CD4-positive, alpha-beta T cell treated with Interleukin-1 beta for 1 hour (primary cell): ENCODE measurements around the gene TEX48.

Experiments
- DNase-seq, 2 donors: peaks; one replicate each; pipeline ENCODE4 v3.0.0-alpha.2; 2020 to 2022

TEX48 gene, protein sequence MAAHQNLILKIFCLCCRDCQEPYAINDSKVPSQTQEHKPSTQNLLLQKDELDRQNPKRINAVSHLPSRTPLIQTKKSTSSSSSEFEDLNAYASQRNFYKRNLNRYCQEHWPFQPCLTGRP

DNA sequence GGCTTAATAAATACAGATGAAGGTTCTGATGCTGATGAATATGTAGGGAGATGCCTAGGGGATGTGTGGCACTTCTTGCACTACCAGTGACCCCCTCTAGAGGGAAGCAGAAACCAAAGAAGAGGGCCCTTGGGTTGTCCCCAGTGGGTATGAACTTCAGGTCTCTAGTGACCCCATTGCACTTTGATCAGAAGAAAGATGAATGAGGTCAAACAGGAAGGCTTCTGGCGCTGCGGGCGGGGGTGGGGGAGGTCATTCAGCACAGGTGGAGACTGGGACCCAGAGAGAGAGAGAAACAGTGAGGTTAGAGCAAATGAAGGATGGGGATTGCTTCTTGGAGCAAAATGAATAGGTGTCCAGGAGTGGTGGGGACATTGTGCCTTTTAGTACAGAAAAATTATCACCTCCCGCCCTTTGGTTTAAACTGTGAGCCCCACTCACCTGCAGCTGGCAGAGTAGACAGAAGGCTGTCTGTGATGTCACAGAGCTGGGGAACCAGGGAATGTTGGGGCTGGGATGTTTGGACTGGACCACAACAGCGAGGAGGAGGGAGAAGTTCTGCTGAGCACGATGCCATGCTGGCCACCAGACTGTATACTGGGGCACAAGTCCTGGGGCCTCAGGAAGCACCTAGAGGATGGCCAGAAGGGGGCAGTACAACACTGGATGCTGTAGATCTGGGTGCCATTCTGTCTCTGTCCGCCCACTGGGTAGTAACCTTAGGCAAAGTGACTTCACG is at the start of gene TEX48:
TSS of gene TEX48 (minus strand) at position 599 of the 739 bp plus-strand sequence. CDS start 10,469 bp downstream, outside the sequence.
- peak; percentile 74 to 83 for DNase-seq

DNA sequence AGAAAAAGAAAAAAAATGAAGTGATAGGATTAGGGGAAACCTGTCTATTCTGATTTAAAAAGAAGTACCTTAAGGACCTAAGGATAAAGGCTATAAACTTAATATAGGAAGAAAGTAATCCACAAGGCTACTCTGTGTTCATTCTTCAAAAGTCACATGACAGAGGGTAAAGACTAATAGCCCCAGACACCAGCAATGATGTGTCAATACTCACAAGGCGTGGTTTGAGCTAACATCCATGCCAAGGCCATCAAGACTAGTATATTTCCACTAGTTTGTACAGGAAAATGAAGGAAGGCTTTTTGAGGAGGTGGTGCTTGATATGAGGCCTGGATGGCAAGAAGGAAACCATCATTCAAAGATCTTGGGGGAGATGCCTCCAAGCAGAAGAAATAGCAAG is 49.7 kb upstream of the TEX48 start:
- DNase-seq, result no peak

DNA sequence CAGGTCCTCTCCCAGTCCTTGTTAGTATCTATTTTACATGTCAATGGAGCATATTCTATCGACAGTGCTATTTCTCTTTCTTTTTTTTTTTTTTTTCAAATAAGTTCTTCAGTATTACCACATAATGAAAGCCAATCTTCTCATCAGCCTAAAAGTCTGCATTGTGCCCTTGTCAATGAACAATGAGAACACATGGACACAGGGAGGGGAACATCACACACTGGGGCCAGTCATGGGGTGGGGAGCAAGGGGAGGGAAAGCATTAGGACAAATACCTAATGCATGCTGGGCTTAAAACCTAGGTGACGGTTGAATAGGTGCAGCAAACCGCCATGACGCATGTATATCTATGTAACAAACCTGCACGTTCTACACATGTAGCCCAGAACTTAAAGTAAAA is 47.7 kb upstream of the TEX48 start:
- no peak for DNase-seq

DNA sequence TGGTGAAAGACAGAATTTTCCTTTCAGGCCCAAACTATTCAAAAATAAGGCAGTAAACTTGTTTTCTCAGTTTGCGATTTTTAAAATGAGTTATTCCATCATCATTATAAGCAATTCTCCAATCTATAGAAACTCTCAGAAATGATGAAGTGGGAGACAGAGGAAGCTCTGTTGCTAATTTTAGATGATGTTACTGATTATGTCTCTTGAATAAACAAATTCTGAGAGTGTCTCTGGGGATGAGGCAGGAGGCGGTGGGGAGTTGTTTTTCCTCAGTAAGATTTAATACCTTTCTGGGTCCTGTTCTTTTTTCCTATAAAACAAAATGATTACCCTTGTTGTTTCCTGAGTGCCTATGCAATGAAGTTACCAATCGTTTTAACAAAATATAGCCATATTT is 43.9 kb upstream of the TEX48 start:
- no peak for DNase-seq

DNA sequence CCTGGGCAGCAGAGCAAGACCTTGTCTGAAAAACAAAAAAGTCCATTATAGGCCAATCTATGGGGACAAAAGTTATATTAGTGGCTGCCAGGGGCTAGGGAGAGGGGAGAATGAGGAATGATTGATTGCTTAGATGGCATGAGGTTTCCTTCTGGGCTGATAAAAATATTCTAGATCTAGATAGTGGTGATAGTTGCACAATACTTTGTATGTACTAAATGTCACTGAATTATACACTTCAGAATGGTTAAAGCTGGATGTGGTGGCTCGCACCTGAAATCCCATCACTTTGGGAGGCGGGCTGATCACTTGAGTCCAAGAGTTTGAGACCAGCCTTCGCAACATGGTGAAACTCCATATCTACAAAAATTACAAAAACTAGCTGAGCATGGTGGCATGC is 42.8 kb upstream of the TEX48 start:
- DNase-seq, result no peak

DNA sequence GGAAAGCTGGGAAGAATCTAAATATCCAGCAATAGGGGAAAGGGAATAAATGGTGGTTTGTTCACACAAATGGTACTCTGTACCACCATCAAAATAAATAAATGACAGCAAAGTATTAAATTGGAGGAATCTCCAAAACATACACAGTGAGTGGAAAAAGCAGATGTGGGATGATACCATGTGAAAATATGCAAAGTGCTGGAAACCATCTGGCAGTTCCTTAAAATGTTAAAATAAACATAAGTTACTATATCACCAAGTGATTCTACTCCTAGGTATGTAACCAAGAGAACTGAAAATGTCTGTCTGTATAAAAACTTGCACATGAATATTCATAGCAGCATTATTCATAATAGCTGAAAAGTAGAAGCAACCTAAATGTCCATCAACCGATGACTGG is 41.9 kb upstream of the TEX48 start:
- no peak for DNase-seq

DNA sequence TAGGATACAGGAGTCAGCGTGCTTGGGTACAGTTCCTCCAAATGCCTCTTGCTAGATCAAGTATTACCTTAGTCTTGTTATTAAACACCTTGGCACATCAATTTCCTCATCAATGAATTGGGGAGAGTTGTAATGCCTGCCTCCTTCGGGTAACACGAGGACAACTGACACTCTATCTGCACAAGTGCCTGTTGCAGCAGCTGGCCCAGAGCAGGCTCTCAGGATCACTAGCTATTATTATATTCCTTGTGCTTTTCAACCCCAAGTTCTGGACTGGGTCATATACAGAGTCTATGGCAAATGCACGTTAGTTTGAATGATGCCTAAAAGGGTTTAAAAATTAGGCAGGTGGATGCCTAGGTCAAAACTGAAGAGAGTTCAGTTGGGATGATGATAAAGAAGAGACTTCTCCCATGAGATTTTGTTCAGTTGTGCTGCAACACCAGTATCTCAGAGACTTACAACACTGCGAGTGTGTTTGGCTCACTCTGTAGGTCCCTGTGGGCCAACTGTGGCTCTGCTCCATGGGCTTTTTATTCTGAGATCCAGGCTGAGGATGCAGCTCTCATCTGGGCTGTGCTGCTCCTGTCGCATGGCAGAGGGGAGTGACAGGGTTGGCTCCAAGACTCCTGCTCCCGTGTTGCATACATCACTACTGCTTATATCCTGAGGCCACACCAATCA is 41.1 kb upstream of the TEX48 start:
- DNase-seq, result no peak

DNA sequence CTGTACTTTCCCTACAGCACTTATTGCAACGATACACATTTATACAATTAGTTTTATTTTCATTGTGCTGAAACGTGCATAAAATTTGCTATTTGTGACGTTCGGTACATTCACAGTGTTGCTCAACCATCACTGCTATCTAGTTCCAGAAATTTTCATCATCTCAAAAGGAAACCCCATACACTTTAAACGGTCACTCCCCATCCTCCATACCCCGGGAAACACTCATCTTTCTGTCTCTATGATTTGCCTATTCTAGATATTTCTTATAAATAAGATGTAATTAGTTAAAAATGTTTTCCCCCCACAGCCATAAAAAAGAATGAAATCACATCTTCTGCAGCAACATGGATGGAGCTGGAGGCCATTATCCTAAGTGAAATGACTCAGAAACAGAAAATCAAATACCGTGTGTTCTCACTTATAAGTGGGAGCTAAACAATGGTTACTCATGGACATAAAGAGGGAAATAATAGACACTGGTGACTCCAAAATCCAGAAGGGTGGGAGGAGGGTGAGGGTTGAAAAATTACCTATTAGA is 40.2 kb upstream of the TEX48 start:
- no peak for DNase-seq

DNA sequence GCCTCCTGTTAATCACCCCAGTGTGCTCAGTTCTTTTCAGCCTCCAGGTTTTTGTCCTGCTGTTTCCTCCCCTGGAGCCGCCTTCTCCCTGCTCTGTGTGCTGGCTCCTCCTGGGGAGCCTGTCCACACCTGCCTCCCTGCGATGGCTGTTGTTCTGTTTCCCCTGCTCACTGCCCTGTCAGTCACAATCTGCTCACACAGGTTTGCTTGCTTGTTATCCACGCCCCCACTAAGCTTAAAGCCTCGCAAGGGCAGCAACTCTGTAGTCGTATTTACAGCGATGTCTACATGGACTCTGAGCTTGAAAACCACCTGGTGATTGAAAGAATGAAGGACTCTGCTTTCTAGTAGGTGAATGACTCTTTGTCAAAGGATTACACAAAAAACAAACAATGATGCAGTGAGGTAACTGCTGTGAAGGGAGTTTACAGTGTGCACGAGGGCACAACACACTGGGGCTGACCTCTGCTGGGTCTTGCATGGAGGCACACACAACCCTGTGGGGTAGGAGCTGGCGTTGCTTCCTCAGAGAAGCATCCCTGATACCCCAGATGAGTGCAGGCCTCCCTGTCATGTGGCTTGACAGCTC is 39.6 kb upstream of the TEX48 start:
- DNase-seq, result no peak

DNA sequence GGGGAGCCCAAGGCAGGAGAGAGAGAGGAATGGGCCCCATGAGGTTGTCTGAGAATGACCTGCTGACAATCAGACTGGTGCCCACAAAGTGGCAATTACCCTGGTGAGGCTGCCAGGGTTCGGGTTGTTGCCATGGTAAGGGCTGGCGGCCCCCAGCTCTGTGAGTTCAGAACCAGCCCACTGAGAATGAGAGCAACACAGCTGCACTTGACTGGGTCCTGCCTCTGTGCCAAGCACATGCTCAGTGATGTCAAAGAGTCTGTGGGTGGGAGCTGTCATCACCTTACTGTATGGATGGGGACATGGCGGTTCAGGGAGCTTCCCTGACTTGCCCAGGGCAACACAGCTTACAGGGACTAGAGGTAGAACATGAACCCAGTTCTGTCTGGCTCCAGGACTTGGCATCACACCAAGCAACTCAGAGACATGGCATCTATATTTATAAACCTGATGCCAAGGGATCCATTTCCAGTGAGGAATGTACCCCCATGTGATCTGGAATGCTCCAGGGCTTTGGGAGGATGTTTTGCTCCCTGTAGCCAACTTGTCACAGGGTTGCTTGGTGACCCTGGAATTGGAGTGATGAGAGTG is 38.2 kb upstream of the TEX48 start:
- DNase-seq, result no peak

DNA sequence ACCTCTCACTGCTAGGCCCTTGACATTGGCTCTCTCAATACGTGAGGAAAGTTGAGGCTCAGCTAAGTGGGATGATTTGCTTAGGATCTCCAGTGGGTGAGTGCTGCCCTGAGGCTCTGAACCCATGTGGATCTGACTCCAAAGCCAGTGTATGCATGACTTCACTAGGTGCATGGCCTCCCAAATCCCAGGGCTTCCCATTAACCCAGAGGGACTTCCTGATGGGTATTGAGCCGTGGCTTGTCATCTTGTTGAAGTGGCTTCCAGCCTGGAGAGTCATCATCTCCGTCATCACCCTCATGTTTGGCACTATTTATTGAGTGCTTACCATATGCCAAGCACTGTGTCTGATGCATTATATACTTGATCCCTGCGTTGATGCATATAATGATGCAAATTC is 37.3 kb upstream of the TEX48 start:
- DNase-seq, result no peak

DNA sequence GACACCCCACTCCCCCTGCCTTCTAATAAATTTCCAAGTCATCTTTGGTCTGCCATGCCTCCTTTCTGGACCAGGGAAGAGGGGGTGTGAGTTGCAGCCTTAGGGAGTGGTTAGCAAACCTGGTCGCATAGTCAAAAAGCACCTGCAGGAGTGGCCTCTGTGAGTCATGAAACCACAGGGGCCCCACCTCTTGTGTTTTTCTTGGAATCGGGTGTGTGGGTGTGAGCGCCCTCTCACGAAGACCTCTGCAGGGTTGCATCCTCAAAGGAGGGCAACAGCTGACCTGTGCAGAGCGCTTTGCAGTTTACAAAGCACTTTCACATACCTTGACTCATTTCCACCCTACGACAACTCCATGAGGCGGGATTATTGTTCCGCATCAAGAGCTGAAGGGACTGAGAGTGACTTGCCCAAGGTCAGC is 36.8 kb upstream of the TEX48 start:
- DNase-seq, result peak; percentile 69 to 79

DNA sequence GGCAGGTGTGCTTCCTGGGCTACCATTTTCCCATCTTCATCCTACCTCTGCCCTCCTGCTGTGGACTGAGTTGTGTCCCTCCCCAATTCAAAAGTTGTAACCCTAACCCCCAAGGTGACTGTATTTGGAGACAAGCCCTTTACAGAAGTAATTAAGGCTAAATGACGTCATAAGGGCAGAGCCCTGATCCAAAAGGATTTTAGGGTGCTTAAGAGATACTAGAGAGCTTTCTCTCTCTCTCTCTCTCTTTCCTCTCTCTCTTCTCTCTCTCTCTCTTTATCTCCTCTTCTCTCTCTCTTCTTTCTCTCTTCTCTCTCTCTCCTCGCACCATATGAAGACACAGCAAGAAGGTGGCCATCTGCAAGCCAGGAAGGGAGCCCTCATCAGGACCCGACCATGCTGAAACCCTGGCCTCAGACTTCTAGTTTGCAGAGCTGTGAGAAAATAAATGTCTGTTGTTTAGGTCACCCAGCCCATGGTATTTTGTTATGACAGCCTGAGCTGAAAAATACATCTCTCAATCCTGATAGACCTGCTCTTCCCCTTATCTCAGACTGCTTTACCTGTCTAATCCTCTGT is 36.0 kb upstream of the TEX48 start:
- no peak for DNase-seq

DNA sequence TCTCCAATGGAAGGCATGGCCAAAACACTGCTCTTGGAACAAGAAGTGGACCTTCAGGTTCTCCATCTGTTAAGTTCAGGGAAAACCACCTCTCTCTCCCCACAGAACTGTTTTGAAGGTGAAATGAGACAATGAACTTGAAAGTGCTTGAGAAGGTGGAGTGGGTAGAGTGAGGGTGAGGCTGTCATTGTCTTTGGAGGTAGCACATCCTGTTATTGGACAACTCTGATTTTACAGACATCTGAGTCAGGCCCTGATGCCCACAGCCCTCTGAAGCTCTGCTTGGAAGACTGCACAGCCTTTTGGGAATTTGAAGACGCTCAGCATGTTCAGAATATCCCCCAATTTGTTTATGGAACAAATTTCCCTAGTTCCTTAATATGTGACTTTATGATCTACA is 27.6 kb upstream of the TEX48 start:
- no peak for DNase-seq

DNA sequence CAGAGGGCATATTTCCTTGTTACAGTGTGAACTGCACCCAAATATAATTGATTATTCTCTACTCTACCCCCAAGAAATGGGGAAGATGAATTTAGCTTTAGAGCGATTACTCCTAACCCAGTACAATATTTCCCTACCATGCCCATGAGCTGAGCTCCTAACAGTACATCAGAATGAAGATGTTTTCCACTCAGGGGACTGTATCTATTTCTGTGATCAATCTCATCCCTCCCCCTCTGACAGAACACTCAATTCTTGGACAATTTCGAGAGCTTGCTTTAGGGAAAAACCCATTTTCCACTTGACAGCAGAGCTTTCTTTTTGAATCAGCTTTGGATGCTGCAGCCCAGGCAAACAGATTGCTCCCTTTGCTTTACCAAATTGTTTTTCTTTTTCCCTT is 24.7 kb upstream of the TEX48 start:
- no peak for DNase-seq

DNA sequence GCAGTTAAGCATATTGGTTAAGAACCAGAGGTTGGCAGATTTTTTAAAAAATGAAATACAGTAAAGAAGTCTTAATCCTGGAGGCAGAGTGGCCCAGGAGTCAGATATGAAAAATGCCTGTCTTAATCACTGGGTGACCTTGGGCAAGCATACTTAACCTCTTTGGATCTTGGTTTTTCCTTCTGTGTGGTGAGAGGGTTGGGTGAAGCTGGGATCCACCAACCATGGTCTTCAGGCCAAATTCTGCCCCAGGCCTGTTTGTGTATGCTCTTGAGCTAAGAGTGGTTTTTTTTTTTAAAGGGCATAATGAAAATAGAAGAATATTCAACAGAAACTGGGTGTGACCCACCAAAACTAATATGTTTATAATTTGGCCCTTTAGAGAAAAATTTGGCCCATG is 20.0 kb upstream of the TEX48 start:
- DNase-seq, result no peak

DNA sequence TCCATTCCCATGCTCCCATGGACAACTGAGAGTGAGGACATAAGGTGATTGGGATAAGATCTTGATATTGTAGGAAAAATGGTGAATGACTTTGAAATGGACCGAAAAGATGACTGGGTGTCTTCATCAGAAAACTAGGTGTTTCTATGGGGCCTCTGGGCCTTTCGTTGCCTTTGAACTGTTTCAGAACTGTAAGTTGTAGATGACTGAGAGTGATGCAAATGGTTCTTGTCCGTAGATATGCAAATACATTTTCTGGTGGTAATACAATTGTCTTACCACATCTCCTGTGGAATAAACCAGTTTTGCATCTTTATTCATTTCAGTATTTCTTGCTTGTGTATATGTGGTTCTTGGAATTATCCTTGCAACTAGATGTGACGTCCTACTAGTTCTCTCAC is 16.0 kb upstream of the TEX48 start:
- no peak for DNase-seq

DNA sequence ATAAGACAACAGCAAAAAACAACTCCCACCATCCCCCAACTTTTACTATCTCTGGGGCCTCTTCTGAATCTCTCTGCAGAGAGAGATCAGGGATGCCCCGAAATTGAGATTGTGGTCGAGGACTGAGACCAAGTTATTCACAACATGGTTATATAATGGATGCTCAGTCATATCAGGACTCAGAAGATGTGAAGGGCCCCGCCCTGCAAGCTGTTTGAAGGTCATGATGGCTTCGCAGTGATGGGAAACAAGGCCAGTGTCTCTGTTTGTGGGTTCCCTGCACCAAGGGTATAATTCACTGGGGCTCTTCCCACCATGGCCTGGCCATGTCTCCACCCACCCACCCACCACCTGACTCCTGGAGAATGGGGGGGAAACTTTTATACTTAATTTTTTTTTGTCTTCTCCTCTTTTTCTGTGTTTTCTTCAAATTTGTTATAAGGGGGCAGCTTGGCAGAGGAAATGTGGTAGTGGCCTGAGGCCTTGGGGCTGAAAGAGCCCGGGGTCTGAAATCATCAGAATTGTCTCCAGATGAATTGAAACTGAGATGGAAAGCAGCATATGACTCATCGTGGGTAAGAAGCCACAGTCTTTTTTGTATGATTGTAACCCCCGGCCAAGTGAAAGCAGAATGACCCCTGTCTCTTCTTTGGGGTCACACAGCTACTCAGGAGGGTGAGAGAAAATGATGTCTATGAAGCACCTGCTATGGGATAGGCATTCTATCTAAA is 15.0 kb upstream of the TEX48 start:
- peak in 1 of 2 donors; percentile 18 for DNase-seq

DNA sequence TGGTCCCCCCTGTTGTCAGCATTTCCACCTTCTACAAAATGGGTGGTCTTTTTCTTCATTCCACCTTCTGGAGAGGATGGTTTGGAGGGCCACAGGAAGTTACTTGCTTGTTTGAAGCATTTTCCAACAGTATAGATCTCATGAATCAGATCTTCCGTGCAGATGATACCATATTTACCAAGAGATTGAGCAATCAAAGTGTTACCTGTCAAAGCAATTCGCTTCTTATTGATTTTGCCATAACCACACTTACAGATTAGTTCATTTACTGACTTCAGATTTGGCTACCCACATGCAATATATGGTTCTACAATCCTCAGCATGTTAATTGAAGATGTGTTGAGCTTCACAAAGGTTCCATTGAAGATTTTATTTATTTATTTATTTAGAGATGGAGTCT is 14.0 kb upstream of the TEX48 start:
- no peak for DNase-seq

DNA sequence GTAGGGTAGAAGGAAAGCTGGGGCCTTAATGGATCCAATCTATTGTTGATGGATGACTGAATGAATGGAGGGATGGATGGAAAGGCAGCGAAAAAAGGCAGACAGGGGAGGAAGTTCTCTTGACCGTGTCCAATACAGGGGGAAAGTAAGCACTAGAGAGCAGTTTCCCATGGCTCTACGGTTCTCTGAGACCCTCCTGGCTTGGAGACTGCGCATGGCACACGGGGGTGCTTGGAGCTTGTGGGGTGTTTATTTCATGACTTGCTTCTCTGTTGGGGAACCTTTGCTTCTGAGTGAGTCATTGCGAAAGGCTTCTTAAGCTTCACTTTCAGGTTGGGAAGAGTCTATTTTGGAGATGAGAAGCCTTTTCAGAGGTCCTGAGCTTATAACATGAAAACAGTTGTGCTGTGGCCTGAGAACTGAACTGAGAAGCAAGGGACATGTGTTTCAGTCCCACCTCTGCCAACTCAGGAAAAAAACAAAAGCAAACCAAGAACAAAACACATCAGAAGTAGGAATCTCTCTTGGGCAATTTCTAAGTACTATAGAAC is 12.8 kb upstream of the TEX48 start:
- DNase-seq, result no peak

DNA sequence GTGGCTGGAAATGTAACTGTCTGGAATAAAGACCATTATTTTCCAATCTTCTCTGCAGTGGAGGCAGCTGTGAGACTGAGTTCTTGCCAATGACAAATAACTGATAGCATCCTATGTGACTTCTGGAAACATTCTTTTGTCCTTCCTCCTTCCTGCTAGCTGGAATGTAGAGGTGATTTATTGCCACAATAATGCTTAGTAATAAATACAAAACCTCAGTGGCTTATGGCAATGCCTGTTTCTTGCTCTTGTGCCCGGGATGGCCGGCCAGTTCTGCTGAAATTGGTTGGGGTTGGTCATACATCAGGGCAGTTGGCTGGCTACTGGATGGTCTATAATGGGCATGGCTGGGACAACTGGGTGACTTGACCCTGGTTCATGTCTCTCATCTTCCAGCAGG is 12.2 kb upstream of the TEX48 start:
- DNase-seq, result no peak
